Natural killer cell (primary cell): ENCODE measurements around the gene LRRTM3. TPM values are rescaled to one million over a fixed set of nuclear protein-coding genes. Genes with fewer than 3 reads are reported as not detected.

Experiments used
- ATAC-seq, 3 donors: fragments of 150-1000 bp in 2 of 3; fragments of 200-7000 bp in 1 of 3; cut with Tn5 transposase; 1 replicate in 1 of 3; 2 replicates in 2 of 3; pipeline ENCODE4 v1.10.0; 2021; ENCODE audit warnings: mild to moderate bottlenecking in 2 of 3, moderate library complexity in 2 of 3
- DNase-seq, 2 donors: peaks; one replicate each; pipeline versions ENCODE4 v3.0.0 to v3.0.0-alpha.2; 2013 to 2021; ENCODE audit warnings: mixed read lengths in 1 of 2
- H3K27ac ChIP-seq: one replicate; pipeline ENCODE4 v1.5.1; 2013; ENCODE audit warnings: mild to moderate bottlenecking, low read length
- H3K27me3 ChIP-seq: one replicate; pipeline ENCODE4 v1.6.1; 2013; ENCODE audit warnings: low read length; ENCODE audit not compliant: control insufficient read depth, insufficient read depth
- H3K36me3 ChIP-seq: one replicate; pipeline ENCODE4 v1.6.1; 2013; ENCODE audit warnings: low read length; ENCODE audit not compliant: control insufficient read depth, insufficient read depth
- H3K4me1 ChIP-seq: one replicate; pipeline ENCODE4 v1.6.1; 2013; ENCODE audit warnings: low read length; ENCODE audit not compliant: control insufficient read depth, insufficient read depth
- H3K4me3 ChIP-seq: one replicate; pipeline ENCODE4 v1.5.1; 2013; ENCODE audit warnings: low read length
- H3K9me3 ChIP-seq: one replicate; pipeline ENCODE4 v1.6.1; 2013; ENCODE audit warnings: low read length; ENCODE audit not compliant: control insufficient read depth, insufficient read depth
- H3K27ac Mint-ChIP-seq, 2 donors: one replicate each; pipeline ENCODE4 v1.8.0; 2022; ENCODE audit warnings: mild to moderate bottlenecking in 2 of 2, mixed read lengths in 2 of 2, moderate library complexity in 1 of 2
- H3K27me3 Mint-ChIP-seq, 2 donors: one replicate each; pipeline ENCODE4 v1.8.0; 2022; ENCODE audit warnings: low read depth in 2 of 2, mixed read lengths in 2 of 2
- H3K36me3 Mint-ChIP-seq: one replicate; pipeline ENCODE4 v1.8.0; 2022; ENCODE audit warnings: mixed read lengths
- H3K4me1 Mint-ChIP-seq, 2 donors: one replicate each; pipeline ENCODE4 v1.8.0; 2022; ENCODE audit warnings: mixed read lengths in 2 of 2
- H3K4me3 Mint-ChIP-seq: one replicate; pipeline ENCODE4 v1.8.0; 2022; ENCODE audit warnings: mild to moderate bottlenecking, moderate library complexity, mixed read lengths
- H3K9me3 Mint-ChIP-seq, 2 donors: one replicate each; pipeline ENCODE4 v1.8.0; 2022; ENCODE audit warnings: mixed read lengths in 2 of 2
- WGBS: methylation state at CpG from one replicate; pipeline ENCODE4 v1.1.7; 2013; ENCODE audit warnings: missing lambda C conversion rate; ENCODE audit not compliant: insufficient coverage; 5-methylcytosine and 5-hydroxymethylcytosine counted together
- intact Hi-C: fragments of 100-400 bp; cut with micrococcal nuclease; formaldehyde crosslinking; loops from one replicate; pipeline ENCODE4 v1.14.2; 2022
- total RNA-seq, 4 donors: library from RNA; stranded (reverse); fragments of 120-200 nt in 1 of 4; gene quantifications; one replicate each; pipeline versions ENCODE4 v1.2.3 to v1.2.4, GENCODE V29; 2013 to 2022
- TF ChIP-seq, protein P1 (sequence below): fragments of 200-600 bp; IDR thresholded peaks from one replicate; pipeline ENCODE4 v1.8.0; 2022; ENCODE audit warnings: antibody characterized with exemption

Gene LRRTM3
- total RNA-seq, 3 donors from 2014 or later (not counting 1 experiment from before 2014, with no cell fraction given) = not detected

DNA sequence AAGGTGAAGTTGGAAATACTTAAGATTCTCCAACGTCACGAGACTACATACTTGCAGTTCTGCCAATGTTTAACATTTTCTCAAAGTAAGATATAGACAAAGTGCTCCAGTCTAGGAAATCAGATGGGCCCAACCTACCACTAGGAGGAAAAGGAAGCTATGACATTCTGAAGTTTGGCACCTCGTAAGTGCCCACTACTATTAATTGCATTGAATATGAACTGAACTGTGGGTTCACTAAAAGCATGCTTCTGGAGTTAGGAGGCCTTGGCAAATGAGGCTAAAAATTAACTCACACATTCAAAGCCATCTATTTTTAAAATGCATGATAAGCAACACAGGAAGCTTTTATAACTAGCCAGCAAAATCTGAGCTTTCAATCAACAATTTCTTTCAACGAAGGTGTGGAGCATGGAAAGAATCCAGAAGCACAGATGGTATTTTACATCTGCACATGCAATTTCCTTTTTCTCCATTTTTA lies 149.7 kb downstream of the LRRTM3 start:
- Mint-ChIP-seq H3K36me3 (no peaks in the 10 kb centered on the region), H3K27ac (no peak overlapping the region), H3K4me3 (no peak overlapping the region), H3K4me1 (no peaks in the 10 kb centered on the region), H3K9me3 (peaks cover 9 to 12% of the 10 kb centered on the region in 2 donors), H3K27me3 (no peaks in the 10 kb centered on the region)
- TF ChIP-seq, protein P1, sequence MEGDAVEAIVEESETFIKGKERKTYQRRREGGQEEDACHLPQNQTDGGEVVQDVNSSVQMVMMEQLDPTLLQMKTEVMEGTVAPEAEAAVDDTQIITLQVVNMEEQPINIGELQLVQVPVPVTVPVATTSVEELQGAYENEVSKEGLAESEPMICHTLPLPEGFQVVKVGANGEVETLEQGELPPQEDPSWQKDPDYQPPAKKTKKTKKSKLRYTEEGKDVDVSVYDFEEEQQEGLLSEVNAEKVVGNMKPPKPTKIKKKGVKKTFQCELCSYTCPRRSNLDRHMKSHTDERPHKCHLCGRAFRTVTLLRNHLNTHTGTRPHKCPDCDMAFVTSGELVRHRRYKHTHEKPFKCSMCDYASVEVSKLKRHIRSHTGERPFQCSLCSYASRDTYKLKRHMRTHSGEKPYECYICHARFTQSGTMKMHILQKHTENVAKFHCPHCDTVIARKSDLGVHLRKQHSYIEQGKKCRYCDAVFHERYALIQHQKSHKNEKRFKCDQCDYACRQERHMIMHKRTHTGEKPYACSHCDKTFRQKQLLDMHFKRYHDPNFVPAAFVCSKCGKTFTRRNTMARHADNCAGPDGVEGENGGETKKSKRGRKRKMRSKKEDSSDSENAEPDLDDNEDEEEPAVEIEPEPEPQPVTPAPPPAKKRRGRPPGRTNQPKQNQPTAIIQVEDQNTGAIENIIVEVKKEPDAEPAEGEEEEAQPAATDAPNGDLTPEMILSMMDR = no peak
- Histone ChIP-seq H3K9me3 (no peaks in the 10 kb centered on the region), H3K27me3 (no peaks in the 10 kb centered on the region), H3K36me3 (no peaks in the 10 kb centered on the region), H3K27ac (no peak overlapping the region), H3K4me3 (no peak overlapping the region), H3K4me1 (no peaks in the 10 kb centered on the region)
- intact Hi-C loops = no loop called here
- ATAC-seq = no peak
- WGBS = 69% methylated on average over 4 of the region's 4 CpGs
- no peak for DNase-seq

DNA sequence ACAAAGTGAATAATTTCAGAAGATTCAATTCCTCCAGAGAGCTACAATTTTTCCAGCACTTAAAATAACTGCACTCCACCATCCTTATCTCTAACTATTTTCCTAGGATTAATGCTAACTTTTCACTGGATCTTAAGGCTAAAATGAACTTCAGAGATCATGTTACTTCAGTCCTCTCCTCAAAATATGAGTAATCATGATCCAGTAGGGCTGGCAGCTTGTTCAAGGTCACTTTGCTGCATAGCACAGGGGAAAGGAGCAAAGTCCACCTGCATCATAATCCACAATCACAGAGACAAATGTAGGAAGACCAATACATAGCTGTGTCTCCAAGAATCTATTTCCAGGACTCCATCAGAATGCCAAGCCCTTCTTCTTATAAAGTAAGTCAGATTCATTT lies 150.3 kb downstream of the LRRTM3 start:
- Mint-ChIP-seq H3K27me3 (no peaks in the 10 kb centered on the region), H3K9me3 (peaks cover 9 to 12% of the 10 kb centered on the region in 2 donors), H3K27ac (no peak overlapping the region), H3K4me1 (no peaks in the 10 kb centered on the region), H3K36me3 (no peaks in the 10 kb centered on the region), H3K4me3 (no peak overlapping the region)
- intact Hi-C loops = no loop called here
- ATAC-seq (no peak), DNase-seq (no peak)
- no peaks in the 10 kb centered on the region for H3K36me3 ChIP-seq
- H3K27ac ChIP-seq = no peak overlapping the region
- H3K4me1 ChIP-seq = no peaks in the 10 kb centered on the region
- no peak overlapping the region for H3K4me3 ChIP-seq
- no peaks in the 10 kb centered on the region for H3K27me3 ChIP-seq
- no peaks in the 10 kb centered on the region for H3K9me3 ChIP-seq
- TF ChIP-seq, protein P1 = no peak

DNA sequence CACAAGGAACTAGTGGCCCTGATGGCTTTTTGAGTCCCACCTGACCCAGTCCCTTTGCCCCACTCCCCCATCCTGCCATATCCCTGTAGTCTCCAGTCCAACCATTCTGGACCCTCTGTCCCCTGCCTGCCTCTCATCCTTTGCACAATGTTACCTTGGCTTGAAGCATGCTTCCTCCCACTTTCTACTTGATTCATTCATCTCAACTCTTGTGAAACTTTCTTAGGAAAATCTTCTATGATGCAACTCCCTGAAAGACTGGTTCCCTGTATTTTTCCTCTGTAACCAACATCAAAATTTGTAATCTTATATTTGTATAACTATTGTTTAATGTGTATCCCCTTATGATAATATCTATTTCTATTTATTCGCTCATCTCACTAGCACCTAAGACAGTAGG lies 151.5 kb downstream of the LRRTM3 start:
- no peaks in the 10 kb centered on the region for H3K27me3 Mint-ChIP-seq
- TF ChIP-seq, protein P1 = no peak
- no peak overlapping the region for H3K27ac Mint-ChIP-seq
- Histone ChIP-seq H3K27ac (no peak overlapping the region), H3K36me3 (no peaks in the 10 kb centered on the region), H3K4me1 (no peaks in the 10 kb centered on the region), H3K9me3 (no peaks in the 10 kb centered on the region), H3K27me3 (no peaks in the 10 kb centered on the region), H3K4me3 (no peak overlapping the region)
- no CpG with 5 or more reads among the region's 1 CpG for WGBS
- DNase-seq = no peak
- no peaks in the 10 kb centered on the region for H3K36me3 Mint-ChIP-seq
- no peak overlapping the region for H3K4me3 Mint-ChIP-seq
- H3K4me1 Mint-ChIP-seq = no peaks in the 10 kb centered on the region
- peaks cover 6 to 11% of the 10 kb centered on the region in 2 donors for H3K9me3 Mint-ChIP-seq
- intact Hi-C loops = no loop called here
- no peak for ATAC-seq

DNA sequence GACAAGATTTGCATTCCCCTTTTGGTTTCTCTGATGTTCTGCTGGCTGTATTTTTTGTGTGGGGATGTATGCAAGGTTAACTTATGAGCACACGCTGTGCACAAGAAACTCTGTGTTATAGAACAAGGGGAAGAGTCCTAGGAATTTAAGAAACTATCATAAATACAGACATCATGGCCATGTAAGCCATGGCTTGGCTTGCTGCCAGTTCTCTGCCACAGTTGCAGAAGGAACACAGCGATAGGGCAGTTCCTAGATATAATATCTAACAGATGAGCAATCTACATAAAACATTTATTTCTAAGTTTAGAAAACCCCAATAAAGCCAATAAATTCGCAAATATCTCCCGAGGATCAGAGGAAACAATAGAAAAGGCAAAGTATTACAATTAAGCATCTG lies 153.3 kb downstream of the LRRTM3 start:
- DNase-seq = no peak
- TF ChIP-seq, protein P1 = no peak
- no peak overlapping the region for H3K27ac Mint-ChIP-seq
- H3K4me1 ChIP-seq = no peaks in the 10 kb centered on the region
- H3K4me1 Mint-ChIP-seq = no peaks in the 10 kb centered on the region
- H3K36me3 Mint-ChIP-seq = no peaks in the 10 kb centered on the region
- ATAC-seq = no peak
- intact Hi-C loops = no loop called here
- no peaks in the 10 kb centered on the region for H3K27me3 Mint-ChIP-seq
- no peaks in the 10 kb centered on the region for H3K9me3 ChIP-seq
- no peaks in the 10 kb centered on the region for H3K27me3 ChIP-seq
- peaks cover 6 to 11% of the 10 kb centered on the region in 2 donors for H3K9me3 Mint-ChIP-seq
- H3K27ac ChIP-seq = no peak overlapping the region
- 22% methylated on average over 4 of the region's 4 CpGs for WGBS
- H3K4me3 ChIP-seq = no peak overlapping the region
- no peaks in the 10 kb centered on the region for H3K36me3 ChIP-seq
- H3K4me3 Mint-ChIP-seq = no peak overlapping the region
